ENCODE data around the gene TGIF1.

TGIF1 gene

DNA sequence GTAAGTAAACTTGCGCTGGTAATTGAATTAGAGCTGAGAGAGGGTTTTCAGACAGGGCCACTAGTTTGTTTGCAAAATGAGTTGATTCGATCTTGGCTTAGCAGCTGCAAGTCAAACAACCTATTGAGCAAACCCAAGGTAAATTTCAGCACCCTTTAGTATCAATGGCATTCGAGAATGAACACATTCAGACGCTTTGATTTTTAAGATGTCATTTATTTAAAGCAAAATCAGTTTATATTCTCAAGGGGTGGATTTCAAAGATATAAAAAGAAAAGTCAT lies 44.2 kb downstream of the TGIF1 start:
- no peak for TF ChIP-seq CTCF (IDR thresholded peaks at IDR 0.05; ENCODE audit: control insufficient read depth, extremely low read depth, insufficient read depth)
- DNase-seq (ENCODE audit: low read depth): no peak
- no peak overlapping the region for H3K4me3 ChIP-seq (ENCODE audit: low read depth, low read length)

DNA sequence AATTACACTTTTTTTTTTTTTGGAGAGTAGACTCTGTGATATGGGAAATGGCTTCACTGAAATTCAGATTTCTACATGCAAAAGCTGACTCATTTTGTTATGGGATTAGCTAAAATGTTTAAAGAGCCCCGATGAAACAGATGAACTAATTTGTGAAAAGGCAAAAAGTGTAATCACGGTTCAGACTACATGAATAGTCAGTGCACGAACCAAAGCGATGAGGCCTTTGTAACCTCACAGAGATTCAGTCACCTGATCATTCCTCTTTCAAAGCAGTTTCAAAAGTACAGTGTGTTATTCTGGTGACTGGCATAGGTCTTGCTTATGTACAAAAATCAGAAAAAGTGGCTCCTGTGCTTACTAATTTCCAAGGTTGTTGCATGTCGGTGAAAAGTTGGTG lies 44.6 kb downstream of the TGIF1 start:
- DNase-seq (ENCODE audit: low read depth): no peak
- no peak overlapping the region for H3K4me3 ChIP-seq (ENCODE audit: low read depth, low read length)
- TF ChIP-seq CTCF (IDR thresholded peaks at IDR 0.05; ENCODE audit: control insufficient read depth, extremely low read depth, insufficient read depth): no peak

DNA sequence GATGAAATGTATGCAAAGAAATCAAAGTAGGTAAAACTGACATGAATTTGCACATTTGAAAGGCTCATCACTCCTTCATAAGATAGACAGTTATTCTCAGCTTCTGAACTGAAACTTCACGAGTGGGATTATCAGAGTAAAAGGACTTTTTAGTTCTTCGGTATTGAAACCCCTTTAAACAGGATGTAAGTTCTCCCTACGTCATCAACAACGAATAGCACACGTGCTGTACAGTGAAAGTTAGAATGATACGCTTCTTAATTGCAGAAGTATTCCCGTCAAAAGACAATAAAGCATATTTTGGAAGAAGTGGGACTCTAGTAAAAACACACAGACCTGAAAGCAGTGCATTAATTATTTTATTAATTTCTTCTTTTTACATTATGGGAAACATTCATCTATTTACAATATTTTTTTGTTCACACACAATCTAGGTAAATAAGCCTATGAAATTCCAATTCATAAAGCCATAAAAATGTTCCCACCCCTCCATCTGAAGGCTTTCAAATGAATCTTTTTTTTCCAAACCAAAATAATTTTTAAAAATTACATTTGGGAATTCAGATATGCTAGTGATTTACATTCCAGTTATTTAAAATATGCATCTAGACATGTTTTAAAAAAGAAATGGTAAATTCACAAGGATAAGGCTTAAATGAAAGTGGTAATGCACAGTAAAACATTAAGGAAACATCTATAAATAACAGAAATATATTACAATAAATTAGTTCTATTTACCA lies 45.9 kb downstream of the TGIF1 start:
- no peak for DNase-seq (ENCODE audit: low read depth)
- H3K4me3 ChIP-seq (ENCODE audit: low read depth, low read length): no peak overlapping the region
- TF ChIP-seq CTCF (IDR thresholded peaks at IDR 0.05; ENCODE audit: control insufficient read depth, extremely low read depth, insufficient read depth): no peak

DNA sequence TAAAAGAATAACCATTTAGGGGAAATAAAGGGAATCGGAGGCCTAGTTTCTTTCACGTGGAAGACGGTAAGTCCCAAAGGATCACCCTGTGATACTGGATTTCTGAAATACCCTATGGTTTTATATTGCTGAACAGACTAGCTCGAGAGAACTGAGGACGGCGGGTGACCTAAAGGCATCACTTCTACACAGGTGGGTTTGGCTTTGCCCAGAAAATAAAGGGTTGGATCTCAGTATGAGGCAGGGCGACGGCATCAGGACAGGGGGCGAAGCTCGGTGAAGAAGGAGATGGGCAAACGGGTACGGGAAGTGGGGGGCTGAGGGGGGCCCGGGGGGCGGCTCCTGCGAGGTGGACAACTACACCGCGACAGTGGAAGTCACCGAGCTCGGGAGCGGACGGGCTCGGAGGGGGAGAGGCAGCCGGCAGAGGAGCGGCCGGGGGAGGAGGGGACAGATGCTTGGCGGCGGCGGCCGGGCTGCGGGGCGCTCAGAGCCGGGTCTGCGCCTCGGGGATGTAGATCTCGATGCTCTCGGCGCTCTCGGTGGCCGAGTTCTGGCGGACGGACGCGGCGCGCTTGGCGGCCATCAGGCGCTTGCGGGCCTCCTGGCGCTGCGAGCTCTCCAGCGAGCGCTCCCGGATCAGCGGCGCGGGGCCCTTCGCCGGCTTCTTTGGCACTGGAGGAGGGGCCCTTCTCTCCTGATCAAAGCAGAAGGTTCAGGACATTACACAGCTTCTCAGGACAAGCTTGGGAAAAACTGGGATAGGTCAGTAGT lies 48.9 kb downstream of the TGIF1 start:
- no peak overlapping the region for H3K4me3 ChIP-seq (ENCODE audit: low read depth, low read length)

GRCh38 chr18:3499501-3499900 lies 49.5 kb downstream of the TGIF1 start:
- DNase-seq (ENCODE audit: low read depth): no peak
- TF ChIP-seq CTCF (IDR thresholded peaks at IDR 0.05; ENCODE audit: control insufficient read depth, extremely low read depth, insufficient read depth): no peak
- no peak overlapping the region for H3K4me3 ChIP-seq (ENCODE audit: low read depth, low read length)

More for the DNA sequence above, 48.9 kb downstream of the TGIF1 start:
- no peak for DNase-seq (ENCODE audit: low read depth)
- no peak for TF ChIP-seq CTCF (IDR thresholded peaks at IDR 0.05; ENCODE audit: control insufficient read depth, extremely low read depth, insufficient read depth)

- H3K4me3 ChIP-seq (ENCODE audit: low read depth, low read length): no peak overlapping the region
- DNase-seq (ENCODE audit: low read depth): no peak
- TF ChIP-seq CTCF (IDR thresholded peaks at IDR 0.05; ENCODE audit: control insufficient read depth, extremely low read depth, insufficient read depth): no peak
Observed at GRCh38 chr18:3500016-3500415, 50.0 kb downstream of the TGIF1 start.

All from LNCaP clone FGC (cell line).